A673 (cell line): ENCODE results near the gene CENPS. TPM values are rescaled to one million over a fixed set of nuclear protein-coding genes. Genes with fewer than 3 reads are reported as not detected.
"Not testable (repeated sequence)": the region's sequence is repeated elsewhere in the genome, so short reads cannot be mapped to it uniquely, and the experiment has no call there.

Source experiments
- BruUV-seq: library from RNA; stranded (reverse); fragments of 400-500 nt; replicated peaks from 2 replicates; lab custom pipeline; 2021; lab: Mats Ljungman, UMichigan
- CTCF ChIA-PET: fragments of 300-600 bp; sonication (Branson Sonifier 250); formaldehyde crosslinking; loops from one replicate; lab custom pipeline; 2022; ENCODE audit warnings: antibody characterized with exemption; lab: Charles Lee
- POLR2A ChIA-PET: fragments of 300-600 bp; sonication (Branson Sonifier 250); formaldehyde crosslinking; loops from one replicate; lab custom pipeline; 2022; ENCODE audit warnings: antibody characterized with exemption; ENCODE audit not compliant: low non-redundant PET; lab: Charles Lee
- DNase-seq: peaks from one replicate; pipeline ENCODE4 v3.0.0-alpha.2; 2015; ENCODE audit warnings: low spot score
- H3K27ac ChIP-seq: fragments of 200-600 bp; sonication (generic); 2 replicates; pipeline ENCODE4 v1.5.1; 2016; ENCODE audit warnings: mixed run types, low read depth, mild to moderate bottlenecking, mixed read lengths, antibody characterized with exemption, low read length; ENCODE audit not compliant: poor library complexity, severe bottlenecking
- H3K27me3 ChIP-seq: fragments of 200-600 bp; sonication (generic); replicated peaks from 2 replicates; pipeline ENCODE4 v1.6.1; 2017; ENCODE audit warnings: mixed run types, low read depth, mild to moderate bottlenecking, mixed read lengths, antibody characterized with exemption, low read length; ENCODE audit not compliant: insufficient read depth, poor library complexity
- H3K36me3 ChIP-seq: fragments of 200-600 bp; sonication (generic); 2 replicates; pipeline ENCODE4 v1.6.1; 2016; ENCODE audit warnings: mixed run types, mild to moderate bottlenecking, mixed read lengths, antibody characterized with exemption, low read length; ENCODE audit not compliant: insufficient read depth, poor library complexity, severe bottlenecking
- H3K4me1 ChIP-seq: fragments of 200-600 bp; sonication (generic); 2 replicates; pipeline ENCODE4 v1.6.1; 2017; ENCODE audit warnings: mixed run types, mild to moderate bottlenecking, mixed read lengths, antibody characterized with exemption, low read length; ENCODE audit not compliant: insufficient read depth, poor library complexity, severe bottlenecking
- H3K4me3 ChIP-seq: fragments of 200-600 bp; sonication (generic); 2 replicates; pipeline ENCODE4 v1.5.1; 2016; ENCODE audit warnings: low read depth, mixed run types, mild to moderate bottlenecking, mixed read lengths, low read length; ENCODE audit not compliant: poor library complexity, severe bottlenecking
- H3K9me3 ChIP-seq: fragments of 200-600 bp; sonication (generic); 2 replicates; pipeline ENCODE4 v1.6.1; 2016; ENCODE audit warnings: mixed run types, low read depth, mild to moderate bottlenecking, mixed read lengths, antibody characterized with exemption, low read length; ENCODE audit not compliant: poor library complexity, severe bottlenecking
- CTCF ChIP-seq: fragments of 300-800, 200-600 bp; sonication (generic); conservative IDR thresholded peaks from 2 replicates; pipeline ENCODE4 v1.5.1; 2017; ENCODE audit warnings: low read depth, mild to moderate bottlenecking, antibody characterized with exemption, low read length, moderate library complexity, mixed read lengths
- EZH2 ChIP-seq: fragments of 200-600 bp; sonication (generic); IDR thresholded peaks from 2 replicates; pipeline ENCODE4 v1.6.1; 2017; ENCODE audit warnings: borderline replicate concordance, low read depth, mild to moderate bottlenecking, mixed read lengths, antibody characterized with exemption, low read length; ENCODE audit not compliant: poor library complexity, severe bottlenecking
- intact Hi-C: fragments of 100-400 bp; cut with micrococcal nuclease; formaldehyde crosslinking; loops from one replicate; pipeline ENCODE4 v1.10.0; 2022; ENCODE audit not compliant: unreplicated experiment
- total RNA-seq: library from RNA; stranded (reverse); gene quantifications from 2 replicates; pipeline ENCODE4 v1.2.3, GENCODE V29; 2021

Gene CENPS
- total RNA-seq, 1 experiment from 2014 or later, result 42.2 TPM

- Histone ChIP-seq H3K4me1 (no peaks in the 10 kb centered on the region), H3K27ac (no peak overlapping the region), H3K36me3 (peaks cover 20% of the 10 kb centered on the region), H3K9me3 (no peaks in the 10 kb centered on the region), H3K27me3 (no peaks in the 10 kb centered on the region), H3K4me3 (no peak overlapping the region)
- intact Hi-C loops, result loop anchor here (5.0 to 10.0 kb wide), 3 partner anchors 472 to 800 kb away; no protein-coding TSS in a partner anchor
- POLR2A ChIA-PET, result no interaction called here
- CTCF ChIA-PET, result interaction anchor here (0.6 kb wide), 1 partner anchor 37 kb away, joined by 7 read pairs; no protein-coding TSS in a partner anchor
- no peak for TF ChIP-seq CTCF
- no peak for TF ChIP-seq EZH2
- BruUV-seq, result no TSS peak
- DNase-seq, result no peak
Observed at GRCh38 chr1:10424651-10425050, 5.6 kb upstream of the CENPS start.

GRCh38 chr1:10425826-10426534 lies 4.3 kb upstream of the CENPS start:
- POLR2A ChIA-PET, H3K9me3 ChIP-seq, H3K27ac ChIP-seq, H3K4me3 ChIP-seq, DNase-seq, H3K4me1 ChIP-seq, H3K27me3 ChIP-seq, BruUV-seq, H3K36me3 ChIP-seq: not testable (repeated sequence)
- CTCF ChIA-PET, result interaction anchor here (0.6 kb wide), 1 partner anchor 48 kb away, joined by 3 read pairs; no protein-coding TSS in a partner anchor
- intact Hi-C loops, result loop anchor here (5.0 to 10.0 kb wide), 3 partner anchors 474 to 801 kb away; no protein-coding TSS in a partner anchor

- H3K4me3 ChIP-seq, H3K27ac ChIP-seq, H3K36me3 ChIP-seq, H3K4me1 ChIP-seq, H3K27me3 ChIP-seq, POLR2A ChIA-PET, DNase-seq, BruUV-seq, H3K9me3 ChIP-seq: not testable (repeated sequence)
- intact Hi-C loops, result loop anchor here (5.0 to 10.0 kb wide), 3 partner anchors 474 to 802 kb away; no protein-coding TSS in a partner anchor
- CTCF ChIA-PET, result interaction anchor here (0.6 kb wide), 1 partner anchor 48 kb away, joined by 3 read pairs; no protein-coding TSS in a partner anchor
Observed at GRCh38 chr1:10426535-10426848, 3.7 kb upstream of the CENPS start.

GRCh38 chr1:10428984-10429383 lies 1.2 kb upstream of the CENPS start:
- no peak for TF ChIP-seq CTCF
- TF ChIP-seq EZH2, result no peak
- Histone ChIP-seq H3K4me1 (peaks cover 5% of the 10 kb centered on the region), H3K27ac (no peak overlapping the region), H3K36me3 (no peaks in the 10 kb centered on the region), H3K4me3 (no peak overlapping the region), H3K27me3 (no peaks in the 10 kb centered on the region), H3K9me3 (no peaks in the 10 kb centered on the region)
- POLR2A ChIA-PET, result no interaction called here
- CTCF ChIA-PET, result interaction anchor here (0.5 to 2.5 kb wide), 4 partner anchors 41 to 960 kb away, joined by 5 to 24 read pairs (median 6); no protein-coding TSS in a partner anchor
- intact Hi-C loops, result loop anchor here (1.0 to 10.0 kb wide), 4 partner anchors 52 to 804 kb away; no protein-coding TSS in a partner anchor
- DNase-seq, result no peak
- BruUV-seq, result no TSS peak
